Activated naive CD8-positive, alpha-beta T cell treated with anti-CD3 and anti-CD28 coated beads, Interleukin-2, amount 10 ng/mL, durations not matched to agents 7 days and 5 days (primary cell): ENCODE results near the gene SPATA2L. TPM values are rescaled to one million over a fixed set of nuclear protein-coding genes. Genes with fewer than 3 reads are reported as not detected.
"Not testable (repeated sequence)": the region's sequence is repeated elsewhere in the genome, so short reads cannot be mapped to it uniquely, and the experiment has no call there.

Experiments used
- ATAC-seq: fragments of 150-1000 bp; cut with Tn5 transposase; one replicate; pipeline ENCODE4 v1.10.0; 2021; ENCODE audit warnings: low read depth, moderate library complexity
- POLR2A ChIA-PET: fragments of 350-600 bp; sonication (Branson Sonifier 250); formaldehyde crosslinking; loops from one replicate; lab custom pipeline; 2021; ENCODE audit warnings: antibody characterized with exemption; lab: Charles Lee
- DNase-seq: peaks from one replicate; pipeline ENCODE4 v3.0.0; 2021
- H3K27ac Mint-ChIP-seq: one replicate; pipeline ENCODE4 v1.8.0; 2022; ENCODE audit warnings: mild to moderate bottlenecking, mixed read lengths
- H3K27me3 Mint-ChIP-seq: one replicate; pipeline ENCODE4 v1.8.0; 2022; ENCODE audit warnings: mild to moderate bottlenecking, moderate library complexity, mixed read lengths
- H3K36me3 Mint-ChIP-seq: one replicate; pipeline ENCODE4 v1.8.0; 2021; ENCODE audit warnings: mild to moderate bottlenecking, mixed read lengths
- H3K4me1 Mint-ChIP-seq: one replicate; pipeline ENCODE4 v1.8.0; 2021; ENCODE audit warnings: mixed read lengths
- H3K4me3 Mint-ChIP-seq: one replicate; pipeline ENCODE4 v1.8.0; 2022; ENCODE audit warnings: mild to moderate bottlenecking, moderate library complexity, mixed read lengths
- H3K9me3 Mint-ChIP-seq: one replicate; pipeline ENCODE4 v1.8.0; 2021; ENCODE audit warnings: mixed read lengths
- total RNA-seq, 2 experiments: library from RNA; stranded (reverse); gene quantifications; one replicate each; pipeline ENCODE4 v1.2.3, GENCODE V29; 2021

Gene SPATA2L
- total RNA-seq, 2 experiments from 2014 or later = 7.6 to 8.0 TPM

DNA sequence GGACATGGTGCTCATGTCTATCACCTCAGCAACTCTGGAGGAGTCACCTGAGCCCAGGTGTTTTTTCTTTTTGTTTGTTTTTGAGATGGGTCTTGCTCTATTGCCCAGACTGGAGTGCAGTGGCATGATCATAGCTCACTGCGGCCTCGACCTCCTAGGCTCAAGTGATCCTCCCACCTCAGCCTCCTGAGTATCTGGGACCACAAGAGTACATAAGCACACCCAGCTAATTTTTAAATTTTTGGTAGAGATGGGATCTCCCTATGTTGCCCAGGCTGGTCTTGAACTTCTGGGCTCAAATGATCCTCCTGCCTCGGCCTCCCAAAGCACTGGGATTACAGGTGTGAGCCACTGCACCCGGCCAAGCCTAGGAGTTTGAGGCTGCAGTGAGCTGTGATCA is 11.9 kb downstream of the SPATA2L start:
- H3K4me1 Mint-ChIP-seq = peaks cover 11% of the 10 kb centered on the region
- not testable (repeated sequence) for H3K4me3 Mint-ChIP-seq, DNase-seq, ATAC-seq, H3K27me3 Mint-ChIP-seq, H3K27ac Mint-ChIP-seq, H3K9me3 Mint-ChIP-seq
- H3K36me3 Mint-ChIP-seq = peaks cover 14% of the 10 kb centered on the region
- POLR2A ChIA-PET = interaction anchor here (1.5 kb wide), 1 partner anchor 11 kb away, joined by 5 read pairs; the partner anchor contains the start of gene SPATA2L

GRCh38 chr16:89689142-89689541 is 12.4 kb downstream of the SPATA2L start:
- peaks cover 11% of the 10 kb centered on the region for H3K4me1 Mint-ChIP-seq
- no peak overlapping the region for H3K27ac Mint-ChIP-seq
- ATAC-seq = no peak
- peaks cover 14% of the 10 kb centered on the region for H3K36me3 Mint-ChIP-seq
- no peak overlapping the region for H3K4me3 Mint-ChIP-seq
- no peaks in the 10 kb centered on the region for H3K9me3 Mint-ChIP-seq
- POLR2A ChIA-PET = interaction anchor here (1.5 kb wide), 1 partner anchor 12 kb away, joined by 5 read pairs; the partner anchor contains the start of gene SPATA2L
- no peak for DNase-seq
- no peaks in the 10 kb centered on the region for H3K27me3 Mint-ChIP-seq

DNA sequence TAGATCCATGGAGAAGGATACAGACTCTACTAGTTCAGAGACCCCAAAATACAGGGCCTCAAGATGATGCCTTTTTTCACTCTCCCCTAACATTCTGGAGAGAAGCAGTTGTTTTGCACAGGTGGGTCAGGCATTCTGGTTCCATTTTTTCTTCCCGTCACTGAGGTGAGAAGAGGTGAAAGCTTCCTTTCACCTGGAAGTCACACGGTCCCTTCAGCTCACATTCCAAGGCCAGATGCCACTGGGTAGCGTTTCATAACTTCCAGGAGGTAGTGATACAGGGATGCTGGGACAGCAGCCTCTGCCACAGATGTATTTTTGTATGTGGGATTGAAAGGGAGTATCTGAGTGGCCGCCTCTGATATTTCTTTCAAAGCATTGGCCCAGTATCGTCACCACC is 13.1 kb downstream of the SPATA2L start:
- Mint-ChIP-seq H3K36me3 (peaks cover 11% of the 10 kb centered on the region), H3K9me3 (no peaks in the 10 kb centered on the region), H3K4me1 (peaks cover 11% of the 10 kb centered on the region), H3K4me3 (peak overlapping the region; percentile 40), H3K27me3 (no peaks in the 10 kb centered on the region), H3K27ac (no peak overlapping the region)
- ATAC-seq = no peak
- DNase-seq = no peak
- POLR2A ChIA-PET = no interaction called here

DNA sequence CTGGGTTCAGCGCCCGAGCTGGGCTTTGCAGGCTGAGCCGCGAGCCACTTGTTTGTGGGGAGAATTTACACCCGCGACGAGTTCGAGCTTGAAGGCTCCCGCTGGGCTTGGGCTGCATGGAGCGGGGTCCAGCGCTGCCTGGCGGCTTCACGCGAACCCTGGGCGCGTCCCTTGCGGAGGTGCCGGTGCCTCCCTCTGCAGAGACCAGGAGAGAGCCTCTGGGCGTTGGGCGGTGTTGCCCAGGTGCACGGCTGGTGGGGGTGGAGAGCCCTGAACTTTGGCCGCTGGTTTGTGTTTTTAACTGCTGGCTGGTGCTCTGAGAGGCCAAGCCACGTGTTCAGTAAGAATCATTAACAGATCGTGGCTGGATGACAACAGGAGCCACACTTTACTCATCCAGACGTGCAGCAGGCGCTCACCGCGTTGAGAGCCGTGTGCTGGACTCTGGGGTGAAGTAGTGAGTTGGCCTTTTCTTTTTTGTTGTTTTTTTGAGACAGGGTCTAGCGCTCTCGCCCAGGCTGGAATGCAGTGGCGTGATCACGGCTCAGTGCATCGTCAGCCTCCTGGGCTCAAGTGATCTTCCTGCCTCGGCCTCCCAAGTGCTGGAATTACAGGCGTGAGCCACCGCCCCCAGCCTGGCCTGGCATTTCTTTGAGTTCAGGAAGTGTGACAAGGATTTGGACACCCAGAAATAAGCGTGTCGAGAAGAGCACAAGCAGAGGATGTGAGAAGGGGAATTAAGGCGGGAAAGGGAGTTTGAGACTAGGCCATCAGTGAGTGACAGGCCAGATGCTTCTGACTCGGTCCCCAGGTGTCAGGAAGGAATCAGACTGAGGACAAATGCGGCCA is 14.2 kb downstream of the SPATA2L start:
- peak; percentile 50 for ATAC-seq
- Mint-ChIP-seq H3K4me1 (peaks cover 11% of the 10 kb centered on the region), H3K4me3 (peak overlapping the region; percentile 96), H3K27ac (peak overlapping the region; percentile 55), H3K36me3 (peaks cover 8% of the 10 kb centered on the region), H3K27me3 (no peaks in the 10 kb centered on the region), H3K9me3 (no peaks in the 10 kb centered on the region)
- POLR2A ChIA-PET = interaction anchor here (0.9 to 1.9 kb wide), 7 partner anchors 10 to 186 kb away, joined by 4 to 18 read pairs (median 5); partner anchors contain the start of gene TCF25
- DNase-seq = no peak

DNA sequence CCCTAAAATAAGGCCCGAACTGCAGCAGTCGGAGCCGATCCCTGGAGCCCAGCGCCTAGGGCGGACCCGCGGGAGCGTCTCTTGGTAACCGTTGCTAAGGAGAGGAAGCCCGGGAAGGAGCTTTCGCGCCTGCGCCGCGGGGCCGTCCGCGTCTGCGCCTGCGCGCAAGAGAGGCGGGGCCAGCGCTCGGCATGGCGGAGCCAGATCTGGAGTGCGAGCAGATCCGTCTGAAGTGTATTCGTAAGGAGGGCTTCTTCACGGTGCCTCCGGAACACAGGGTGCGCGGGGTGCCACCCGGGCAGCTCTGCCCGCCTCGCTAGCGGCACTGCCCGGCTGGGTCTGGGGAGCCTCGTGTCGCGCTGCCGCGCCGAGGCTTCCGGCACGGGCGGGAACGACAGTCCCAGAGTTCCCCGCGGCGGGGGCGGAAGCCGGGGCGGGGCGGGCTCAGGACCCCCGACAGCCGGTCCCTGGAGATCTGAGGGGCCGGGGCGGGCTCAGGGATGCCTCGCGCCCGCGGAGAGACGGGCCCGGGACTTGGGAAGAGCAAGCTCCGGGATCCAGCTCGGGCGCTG is 14.9 kb downstream of the SPATA2L start, which contains the start of gene CDK10:
TSS of gene CDK10 (plus strand) at position 170 of the 572 bp plus-strand sequence. CDS start at position 192, 22 bp downstream.
- no peaks in the 10 kb centered on the region for H3K9me3 Mint-ChIP-seq

GRCh38 chr16:89685916-89686315 is 15.6 kb downstream of the SPATA2L start:
- POLR2A ChIA-PET = interaction anchor here (0.6 to 1.9 kb wide), 8 partner anchors 12 to 189 kb away, joined by 3 to 18 read pairs (median 5); no protein-coding TSS in a partner anchor

More for the DNA sequence above, 14.9 kb downstream of the SPATA2L start, which contains the start of gene CDK10:
- ATAC-seq = peak; percentile 88
- H3K36me3 Mint-ChIP-seq = peaks cover 8% of the 10 kb centered on the region
- DNase-seq = peak; percentile 98
- peaks cover 11% of the 10 kb centered on the region for H3K4me1 Mint-ChIP-seq
- peak within 1 kb of the TSS; percentile 96 for H3K4me3 Mint-ChIP-seq
- POLR2A ChIA-PET = interaction anchor here (0.6 to 1.9 kb wide), 9 partner anchors 11 to 188 kb away, joined by 3 to 18 read pairs (median 5); partner anchors contain the start of gene TCF25
- no peaks in the 10 kb centered on the region for H3K27me3 Mint-ChIP-seq
- H3K27ac Mint-ChIP-seq = peak within 1 kb of the TSS; percentile 90

DNA sequence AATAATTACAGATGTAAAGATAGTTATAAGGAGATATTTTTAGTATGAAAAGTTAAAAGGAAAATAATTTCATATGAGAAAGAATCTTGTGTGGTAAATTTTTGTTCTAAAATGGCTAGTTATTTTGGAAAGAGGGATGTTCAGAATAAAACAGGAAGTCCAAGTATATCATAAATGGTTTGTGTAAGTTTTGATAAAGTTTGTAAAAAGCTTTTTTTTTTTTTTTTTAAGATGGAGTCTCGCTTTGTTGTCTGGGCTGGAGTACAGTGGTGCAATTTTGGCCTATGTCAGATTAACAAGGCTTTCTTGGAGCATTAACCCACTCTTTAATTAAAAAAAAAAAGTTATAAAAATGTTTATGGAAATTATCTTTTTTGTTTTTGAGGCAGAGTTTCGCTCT is 23.2 kb downstream of the SPATA2L start:
- Mint-ChIP-seq H3K36me3 (no peaks in the 10 kb centered on the region), H3K4me3 (no peak overlapping the region), H3K4me1 (no peaks in the 10 kb centered on the region), H3K9me3 (no peaks in the 10 kb centered on the region), H3K27ac (no peak overlapping the region), H3K27me3 (no peaks in the 10 kb centered on the region)
- DNase-seq (no peak), ATAC-seq (no peak)
- POLR2A ChIA-PET = no interaction called here

More at GRCh38 chr16:89685916-89686315, 15.6 kb downstream of the SPATA2L start:
- Mint-ChIP-seq H3K9me3 (no peaks in the 10 kb centered on the region), H3K27me3 (no peaks in the 10 kb centered on the region), H3K27ac (no peak overlapping the region), H3K4me1 (peaks cover 11% of the 10 kb centered on the region), H3K4me3 (peak overlapping the region; percentile 37), H3K36me3 (peaks cover 8% of the 10 kb centered on the region)
- DNase-seq (no peak), ATAC-seq (no peak)

- POLR2A ChIA-PET = no interaction called here
- Mint-ChIP-seq H3K9me3 (no peaks in the 10 kb centered on the region), H3K4me3 (no peak overlapping the region), H3K4me1 (peaks cover 9% of the 10 kb centered on the region), H3K27ac (no peak overlapping the region), H3K36me3 (no peaks in the 10 kb centered on the region), H3K27me3 (no peaks in the 10 kb centered on the region)
- no peak for DNase-seq
- no peak for ATAC-seq
These were observed 29.1 kb downstream of the SPATA2L start for GRCh38 chr16:89672177-89672941.

- H3K27me3 Mint-ChIP-seq, H3K27ac Mint-ChIP-seq, ATAC-seq, H3K36me3 Mint-ChIP-seq, DNase-seq, H3K4me3 Mint-ChIP-seq, H3K9me3 Mint-ChIP-seq: not testable (repeated sequence)
- POLR2A ChIA-PET = interaction anchor here (0.6 kb wide), 2 partner anchors 305 to 537 kb away, joined by 3 read pairs; no protein-coding TSS in a partner anchor
- peaks cover 11% of the 10 kb centered on the region for H3K4me1 Mint-ChIP-seq
These were observed 29.9 kb downstream of the SPATA2L start for GRCh38 chr16:89671565-89671964.

GRCh38 chr16:89670496-89671431 is 30.7 kb downstream of the SPATA2L start:
- H3K4me1 Mint-ChIP-seq = peaks cover 12% of the 10 kb centered on the region
- ATAC-seq = no peak

GRCh38 chr16:89669755-89670154 is 31.8 kb downstream of the SPATA2L start:
- no peaks in the 10 kb centered on the region for H3K27me3 Mint-ChIP-seq
- no peak overlapping the region for H3K27ac Mint-ChIP-seq
- H3K9me3 Mint-ChIP-seq = no peaks in the 10 kb centered on the region
- no peaks in the 10 kb centered on the region for H3K36me3 Mint-ChIP-seq
- no peak overlapping the region for H3K4me3 Mint-ChIP-seq
- DNase-seq = no peak
- ATAC-seq = no peak
- POLR2A ChIA-PET = no interaction called here
- H3K4me1 Mint-ChIP-seq = peaks cover 12% of the 10 kb centered on the region

More at GRCh38 chr16:89670496-89671431, 30.7 kb downstream of the SPATA2L start:
- POLR2A ChIA-PET = interaction anchor here (0.6 kb wide), 2 partner anchors 306 to 537 kb away, joined by 3 read pairs; no protein-coding TSS in a partner anchor
- Mint-ChIP-seq H3K4me3 (no peak overlapping the region), H3K27me3 (no peaks in the 10 kb centered on the region), H3K9me3 (no peaks in the 10 kb centered on the region), H3K27ac (no peak overlapping the region), H3K36me3 (no peaks in the 10 kb centered on the region)
- no peak for DNase-seq

GRCh38 chr16:89668790-89669158 is 32.7 kb downstream of the SPATA2L start:
- POLR2A ChIA-PET = interaction anchor here (0.6 to 1.4 kb wide), 2 partner anchors 17 to 60 kb away, joined by 4 to 5 read pairs; partner anchors contain the start of gene CDK10
- ATAC-seq = no peak
- Mint-ChIP-seq H3K4me1 (peaks cover 12% of the 10 kb centered on the region), H3K9me3 (no peaks in the 10 kb centered on the region), H3K4me3 (peak overlapping the region; percentile 19), H3K36me3 (peaks cover 1% of the 10 kb centered on the region), H3K27ac (no peak overlapping the region), H3K27me3 (no peaks in the 10 kb centered on the region)
- no peak for DNase-seq
